WTC11 (cell line): ENCODE results near the gene MAOA. TPM values are rescaled to one million over a fixed set of nuclear protein-coding genes. Genes with fewer than 3 reads are reported as not detected.

Experiments used
- ATAC-seq: fragments of 200-7000 bp; cut with Tn5 transposase; 2 replicates; pipeline ENCODE4 v1.10.0; 2021; ENCODE audit warnings: mild to moderate bottlenecking, moderate library complexity
- CTCF ChIA-PET: fragments of 300-600 bp; sonication (Branson Sonifier 250); formaldehyde crosslinking; loops from one replicate; lab custom pipeline; 2021; ENCODE audit warnings: antibody characterized with exemption; lab: Charles Lee
- POLR2A ChIA-PET: fragments of 350-600 bp; sonication (Branson Sonifier 250); formaldehyde crosslinking; loops from one replicate; lab custom pipeline; 2021; ENCODE audit warnings: antibody characterized with exemption; lab: Charles Lee
- DNase-seq: peaks from one replicate; pipeline ENCODE4 v3.0.0; 2021; ENCODE audit warnings: low spot score
- H3K27ac Mint-ChIP-seq: 2 replicates; pipeline ENCODE4 v1.8.0; 2021; ENCODE audit warnings: mixed read lengths
- H3K27me3 Mint-ChIP-seq: 2 replicates; pipeline ENCODE4 v1.8.0; 2021; ENCODE audit warnings: low read depth, mild to moderate bottlenecking, moderate library complexity, mixed read lengths
- H3K36me3 Mint-ChIP-seq: 2 replicates; pipeline ENCODE4 v1.8.0; 2021; ENCODE audit warnings: mixed read lengths
- H3K4me1 Mint-ChIP-seq: 2 replicates; pipeline ENCODE4 v1.8.0; 2022; ENCODE audit warnings: mixed read lengths
- H3K4me3 Mint-ChIP-seq: 2 replicates; pipeline ENCODE4 v1.8.0; 2021; ENCODE audit warnings: mild to moderate bottlenecking, moderate library complexity, mixed read lengths
- H3K9me3 Mint-ChIP-seq: 2 replicates; pipeline ENCODE4 v1.8.0; 2021; ENCODE audit warnings: mixed read lengths
- CREB1 ChIP-seq: sonication (generic); formaldehyde crosslinking; IDR thresholded peaks from 2 replicates; pipeline ENCODE4 v1.8.0; 2023; ENCODE audit warnings: mild to moderate bottlenecking, missing genetic modification reagents
- CTCF ChIP-seq: fragments of 200-600 bp; IDR thresholded peaks from 2 replicates; pipeline ENCODE4 v1.8.0; 2022; ENCODE audit warnings: antibody characterized with exemption
- ERG ChIP-seq: fragments of 250-450 bp; sonication (Bioruptor Pico); IDR thresholded peaks from 2 replicates; pipeline ENCODE4 v1.8.0; 2021; ENCODE audit warnings: mild to moderate bottlenecking
- ESRRA ChIP-seq: sonication (generic); formaldehyde crosslinking; IDR thresholded peaks from 2 replicates; pipeline ENCODE4 v1.8.1; 2022; ENCODE audit warnings: mild to moderate bottlenecking, missing genetic modification reagents, borderline replicate concordance
- FOXK1 ChIP-seq: sonication (generic); formaldehyde crosslinking; IDR thresholded peaks from 2 replicates; pipeline ENCODE4 v1.8.0; 2022; ENCODE audit warnings: mild to moderate bottlenecking, moderate library complexity, missing genetic modification reagents
- FOXP1 ChIP-seq: sonication (generic); formaldehyde crosslinking; IDR thresholded peaks from 2 replicates; pipeline ENCODE4 v1.8.0; 2022; ENCODE audit warnings: missing genetic modification reagents, mild to moderate bottlenecking, moderate library complexity, borderline replicate concordance
- FOXP4 ChIP-seq: sonication (generic); formaldehyde crosslinking; IDR thresholded peaks from 2 replicates; pipeline ENCODE4 v1.8.0; 2022; ENCODE audit warnings: mild to moderate bottlenecking, missing genetic modification reagents
- GABPB1 ChIP-seq: sonication (generic); formaldehyde crosslinking; IDR thresholded peaks from 2 replicates; pipeline ENCODE4 v1.8.1; 2023; ENCODE audit warnings: mild to moderate bottlenecking, missing genetic modification reagents
- GTF2I ChIP-seq: fragments of 250-450 bp; sonication (Bioruptor Pico); conservative IDR thresholded peaks from 2 replicates; pipeline ENCODE4 v1.4.0; 2021; ENCODE audit warnings: mild to moderate bottlenecking
- HMGXB4 ChIP-seq: sonication (generic); formaldehyde crosslinking; IDR thresholded peaks from 2 replicates; pipeline ENCODE4 v1.8.1; 2023; ENCODE audit warnings: mild to moderate bottlenecking, moderate library complexity, missing genetic modification reagents
- IRF2 ChIP-seq: sonication (generic); formaldehyde crosslinking; IDR thresholded peaks from 2 replicates; pipeline ENCODE4 v1.8.0; 2022; ENCODE audit warnings: low read depth, missing genetic modification reagents, borderline replicate concordance
- MLX ChIP-seq: sonication (generic); formaldehyde crosslinking; IDR thresholded peaks from 2 replicates; pipeline ENCODE4 v1.8.1; 2023; ENCODE audit warnings: mild to moderate bottlenecking, missing genetic modification reagents, moderate library complexity
- MXD4 ChIP-seq: fragments of 250-450 bp; sonication (Bioruptor Pico); IDR thresholded peaks from 2 replicates; pipeline ENCODE4 v1.8.0; 2021; ENCODE audit warnings: mild to moderate bottlenecking, moderate library complexity, borderline replicate concordance
- NFYB ChIP-seq: sonication (generic); formaldehyde crosslinking; conservative IDR thresholded peaks from 2 replicates; pipeline ENCODE4 v1.8.0; 2022; ENCODE audit warnings: low read depth, missing genetic modification reagents
- NR1H2 ChIP-seq: sonication (generic); formaldehyde crosslinking; IDR thresholded peaks from 2 replicates; pipeline ENCODE4 v1.9.0; 2021; ENCODE audit warnings: mild to moderate bottlenecking, moderate library complexity, missing genetic modification reagents
- NR2C2 ChIP-seq: sonication (generic); formaldehyde crosslinking; IDR thresholded peaks from 2 replicates; pipeline ENCODE4 v1.8.0; 2022; ENCODE audit warnings: mild to moderate bottlenecking, missing genetic modification reagents
- SMAD4 ChIP-seq: sonication (generic); formaldehyde crosslinking; IDR thresholded peaks from 2 replicates; pipeline ENCODE4 v1.8.0; 2022; ENCODE audit warnings: mild to moderate bottlenecking, missing genetic modification reagents
- SOX15 ChIP-seq: fragments of 250-450 bp; sonication (Bioruptor Pico); IDR thresholded peaks from 2 replicates; pipeline ENCODE4 v1.9.0; 2021; ENCODE audit warnings: mild to moderate bottlenecking
- TCF7 ChIP-seq: sonication (generic); formaldehyde crosslinking; IDR thresholded peaks from 2 replicates; pipeline ENCODE4 v1.8.0; 2022; ENCODE audit warnings: mild to moderate bottlenecking, low read depth, missing genetic modification reagents, moderate library complexity
- TEAD4 ChIP-seq: sonication (generic); formaldehyde crosslinking; IDR thresholded peaks from 2 replicates; pipeline ENCODE4 v1.8.0; 2022; ENCODE audit warnings: mild to moderate bottlenecking, missing genetic modification reagents
- TP53 ChIP-seq: sonication (generic); formaldehyde crosslinking; IDR thresholded peaks from 2 replicates; pipeline ENCODE4 v1.8.1; 2023; ENCODE audit warnings: mild to moderate bottlenecking, missing genetic modification reagents
- USF2 ChIP-seq: sonication (generic); formaldehyde crosslinking; IDR thresholded peaks from 2 replicates; pipeline ENCODE4 v1.8.1; 2023; ENCODE audit warnings: mild to moderate bottlenecking, missing genetic modification reagents, moderate library complexity
- ZNF219 ChIP-seq: sonication (generic); formaldehyde crosslinking; IDR thresholded peaks from 2 replicates; pipeline ENCODE4 v1.8.0; 2023; ENCODE audit warnings: missing genetic modification reagents, mild to moderate bottlenecking, borderline replicate concordance
- ZNF232 ChIP-seq: sonication (generic); formaldehyde crosslinking; IDR thresholded peaks from 2 replicates; pipeline ENCODE4 v1.8.0; 2022; ENCODE audit warnings: mild to moderate bottlenecking, missing genetic modification reagents
- ZNF396 ChIP-seq: fragments of 250-450 bp; sonication (Bioruptor Pico); IDR thresholded peaks from 2 replicates; pipeline ENCODE4 v1.8.0; 2021; ENCODE audit warnings: mild to moderate bottlenecking, moderate library complexity, borderline replicate concordance
- ZNF416 ChIP-seq: fragments of 250-450 bp; sonication (Bioruptor Pico); IDR thresholded peaks from 2 replicates; pipeline ENCODE4 v1.9.0; 2021; ENCODE audit warnings: mild to moderate bottlenecking, inconsistent platforms
- ZNF671 ChIP-seq: fragments of 250-450 bp; sonication (Bioruptor Pico); IDR thresholded peaks from 2 replicates; pipeline ENCODE4 v1.8.0; 2021; ENCODE audit warnings: mild to moderate bottlenecking
- total RNA-seq: library from RNA; stranded (reverse); gene quantifications from 3 replicates; pipeline ENCODE4 v1.2.3, GENCODE V29; 2021

The MAOA gene
- total RNA-seq, 1 experiment from 2014 or later, result 6.0 TPM

- ChIA-PET POLR2A (no interaction called here), CTCF (no interaction called here)
- H3K4me3 Mint-ChIP-seq, result no peak overlapping the region
- no peak for ATAC-seq
- peaks cover 12% of the 10 kb centered on the region; the same call in 1 of the 2 replicates for H3K9me3 Mint-ChIP-seq
- peaks cover 2% of the 10 kb centered on the region; the same call in 1 of the 2 replicates for H3K27me3 Mint-ChIP-seq
- TF ChIP-seq GTF2I (no peak), ESRRA (no peak), MXD4 (CRISPR knock-in tag) (no peak), CREB1 (no peak), TEAD4 (CRISPR knock-in tag) (no peak), FOXP1 (no peak), USF2 (CRISPR knock-in tag) (no peak), ZNF671 (no peak), SOX15 (no peak), NR2C2 (CRISPR knock-in tag) (no peak), ZNF416 (CRISPR knock-in tag) (no peak), GABPB1 (CRISPR knock-in tag) (no peak), ZNF232 (CRISPR knock-in tag) (no peak), FOXP4 (CRISPR knock-in tag) (no peak), TCF7 (no peak), NR1H2 (CRISPR knock-in tag) (no peak), TP53 (CRISPR knock-in tag) (no peak)
- H3K36me3 Mint-ChIP-seq, result 0 out of 2 replicates have a peak, but pooled peaks cover 4% of the 10 kb centered on the region
- H3K27ac Mint-ChIP-seq, result no peak overlapping the region
- no peak for DNase-seq
- H3K4me1 Mint-ChIP-seq, result no peaks in the 10 kb centered on the region
Observed at GRCh38 chrX:43718546-43718945, 62.4 kb downstream of the MAOA start.

GRCh38 chrX:43718956-43719355, 62.9 kb downstream of the MAOA start:
- ChIA-PET CTCF (no interaction called here), POLR2A (no interaction called here)
- no peak for TF ChIP-seq ZNF219 (CRISPR knock-in tag)
- no peak for TF ChIP-seq CTCF
- TF ChIP-seq ZNF396, result no peak
- TF ChIP-seq SMAD4 (CRISPR knock-in tag), result no peak
- H3K4me1 Mint-ChIP-seq, result no peaks in the 10 kb centered on the region
- no peak overlapping the region for H3K27ac Mint-ChIP-seq
- no peak for ATAC-seq
- 0 out of 2 replicates have a peak, but pooled peaks cover 4% of the 10 kb centered on the region for H3K36me3 Mint-ChIP-seq
- H3K27me3 Mint-ChIP-seq, result peaks cover 5% of the 10 kb centered on the region; the same call in 1 of the 2 replicates
- DNase-seq, result no peak
- H3K9me3 Mint-ChIP-seq, result peaks cover 13% of the 10 kb centered on the region; the same call in 1 of the 2 replicates
- H3K4me3 Mint-ChIP-seq, result no peak overlapping the region

- CTCF ChIA-PET, result no interaction called here
- POLR2A ChIA-PET, result no interaction called here
- Mint-ChIP-seq H3K27me3 (peaks cover 16% of the 10 kb centered on the region), H3K36me3 (0 out of 2 replicates have a peak, but pooled peaks cover 4% of the 10 kb centered on the region), H3K27ac (no peak overlapping the region), H3K9me3 (peaks cover 13% of the 10 kb centered on the region; the same call in 1 of the 2 replicates), H3K4me1 (no peaks in the 10 kb centered on the region), H3K4me3 (no peak overlapping the region)
- ATAC-seq, result no peak
- no peak for DNase-seq
- TF ChIP-seq HMGXB4 (CRISPR knock-in tag) (no peak), FOXK1 (CRISPR knock-in tag) (no peak), ZNF671 (no peak), IRF2 (CRISPR knock-in tag) (no peak), ERG (no peak), NFYB (no peak), MLX (CRISPR knock-in tag) (no peak)
Observed at GRCh38 chrX:43720082-43720481, 64.0 kb downstream of the MAOA start.
